Breast epithelium (tissue), 4 donors: Measurements from ENCODE around the gene RRAS. TPM values are rescaled to one million over a fixed set of nuclear protein-coding genes. Genes with fewer than 3 reads are reported as not detected.

Source experiments
- DNase-seq, 2 donors: peaks; one replicate each; pipeline ENCODE4 v3.0.0-alpha.2; 2019; ENCODE audit warnings: low spot score in 2 of 2
- H3K27ac ChIP-seq, 2 donors: fragments of 200-600 bp; sonication (generic) in 1 of 2; one replicate each; pipeline ENCODE4 v1.5.1; 2016 to 2019; ENCODE audit warnings: mild to moderate bottlenecking in 1 of 2
- H3K27me3 ChIP-seq, 2 donors: fragments of 200-600 bp; sonication (generic) in 1 of 2; one replicate each; pipeline versions ENCODE4 v1.5.1 to v1.6.0; 2017 to 2019; ENCODE audit warnings: control low read depth in 1 of 2, mild to moderate bottlenecking in 1 of 2
- H3K36me3 ChIP-seq: fragments of 200-600 bp; one replicate; pipeline ENCODE4 v1.5.1; 2019
- H3K4me1 ChIP-seq, 2 donors: fragments of 200-600 bp; sonication (generic); one replicate each; pipeline ENCODE4 v1.5.1; 2016 to 2019; ENCODE audit warnings: control low read depth in 1 of 2
- H3K4me3 ChIP-seq, 3 donors: fragments of 200-600 bp; sonication (generic); 1 replicate in 2 of 3; 2 replicates in 1 of 3; pipeline ENCODE4 v1.5.1; 2016 to 2019; ENCODE audit warnings: mild to moderate bottlenecking in 3 of 3, moderate library complexity in 2 of 3
- H3K9me3 ChIP-seq, 2 donors: fragments of 200-600 bp; sonication (generic) in 1 of 2; one replicate each; pipeline ENCODE4 v1.5.1; 2016 to 2019; ENCODE audit warnings: control low read depth in 1 of 2
- POLR2A ChIP-seq: fragments of 450-650 bp; IDR thresholded peaks from one replicate; pipeline ENCODE4 v1.6.1; 2016; ENCODE audit warnings: antibody characterized with exemption, mild to moderate bottlenecking, moderate library complexity
- POLR2AphosphoS5 ChIP-seq, 3 donors: sonication (generic); formaldehyde crosslinking; IDR thresholded peaks; one replicate each; pipeline ENCODE4 v1.6.1; 2017; ENCODE audit warnings: antibody characterized with exemption in 3 of 3
- intact Hi-C: fragments of 100-400 bp; cut with DNase I; formaldehyde crosslinking; loops from one replicate; pipeline ENCODE4 v1.15.1; 2023; ENCODE audit warnings: low total_unique reads
- total RNA-seq, 3 donors: library from RNA; depleted of rRNA; stranded (reverse); fragments of >200 nt; gene quantifications; one replicate each; pipeline ENCODE4 v1.1.0, GENCODE V29; 2016
- TF ChIP-seq, protein P1 (sequence below), 3 donors: fragments of 450-650 bp; IDR thresholded peaks; one replicate each; pipeline ENCODE4 v1.5.1; 2016 to 2017; ENCODE audit warnings: antibody characterized with exemption in 3 of 3, mild to moderate bottlenecking in 3 of 3, moderate library complexity in 3 of 3

Gene RRAS
- total RNA-seq, 3 donors from 2014 or later, result 34.8 to 114 (median 41.0) TPM

DNA sequence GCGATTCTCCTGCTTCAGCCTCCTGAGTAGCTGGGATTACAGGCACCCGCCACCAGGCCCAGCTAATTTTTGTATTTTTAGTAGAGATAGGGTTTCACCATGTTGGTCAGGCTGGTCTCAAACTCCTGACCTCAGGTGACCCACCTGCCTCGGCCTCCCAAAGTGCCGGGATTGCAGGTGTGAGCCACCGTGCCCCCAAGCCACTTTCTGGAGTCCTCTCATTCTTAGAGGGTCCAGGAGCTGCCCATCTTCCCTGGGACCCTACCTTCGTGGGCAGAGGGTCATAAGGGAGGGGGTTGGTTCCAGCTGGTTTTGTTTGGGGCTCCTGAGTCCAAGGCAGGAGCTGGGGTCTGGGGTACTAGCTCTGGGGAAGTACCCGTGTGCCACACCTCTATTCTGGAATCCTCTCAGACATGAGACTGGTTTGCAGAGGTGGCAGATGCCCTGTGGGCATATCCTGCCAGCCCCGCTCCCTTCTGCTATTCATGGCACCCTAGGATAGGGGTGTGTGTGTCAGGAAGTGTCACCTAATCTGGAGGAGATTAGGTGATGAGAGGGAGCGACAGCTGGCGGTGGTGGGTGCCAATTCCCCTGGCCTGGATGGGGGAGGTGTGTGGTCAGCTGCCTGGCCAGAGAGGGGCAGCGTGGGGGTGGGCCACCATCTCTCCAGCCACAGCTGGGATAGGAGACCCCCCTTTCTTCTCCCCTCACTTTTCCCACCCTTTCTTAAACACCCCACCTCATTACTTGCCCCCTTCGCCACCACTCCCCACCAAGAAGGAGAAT, 39.2 kb upstream of the RRAS start:
- H3K4me3 ChIP-seq, result no peak overlapping the region
- no peaks in the 10 kb centered on the region for H3K9me3 ChIP-seq
- H3K27me3 ChIP-seq, result no peaks in the 10 kb centered on the region
- DNase-seq, result no peak
- intact Hi-C loops, result no loop called here
- TF ChIP-seq POLR2AphosphoS5 (IDR thresholded peaks at IDR 0.05) (no peak), POLR2A (no peak)
- TF ChIP-seq, protein P1, sequence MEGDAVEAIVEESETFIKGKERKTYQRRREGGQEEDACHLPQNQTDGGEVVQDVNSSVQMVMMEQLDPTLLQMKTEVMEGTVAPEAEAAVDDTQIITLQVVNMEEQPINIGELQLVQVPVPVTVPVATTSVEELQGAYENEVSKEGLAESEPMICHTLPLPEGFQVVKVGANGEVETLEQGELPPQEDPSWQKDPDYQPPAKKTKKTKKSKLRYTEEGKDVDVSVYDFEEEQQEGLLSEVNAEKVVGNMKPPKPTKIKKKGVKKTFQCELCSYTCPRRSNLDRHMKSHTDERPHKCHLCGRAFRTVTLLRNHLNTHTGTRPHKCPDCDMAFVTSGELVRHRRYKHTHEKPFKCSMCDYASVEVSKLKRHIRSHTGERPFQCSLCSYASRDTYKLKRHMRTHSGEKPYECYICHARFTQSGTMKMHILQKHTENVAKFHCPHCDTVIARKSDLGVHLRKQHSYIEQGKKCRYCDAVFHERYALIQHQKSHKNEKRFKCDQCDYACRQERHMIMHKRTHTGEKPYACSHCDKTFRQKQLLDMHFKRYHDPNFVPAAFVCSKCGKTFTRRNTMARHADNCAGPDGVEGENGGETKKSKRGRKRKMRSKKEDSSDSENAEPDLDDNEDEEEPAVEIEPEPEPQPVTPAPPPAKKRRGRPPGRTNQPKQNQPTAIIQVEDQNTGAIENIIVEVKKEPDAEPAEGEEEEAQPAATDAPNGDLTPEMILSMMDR (IDR thresholded peaks at IDR 0.05), result no peak
- no peaks in the 10 kb centered on the region for H3K36me3 ChIP-seq
- peak overlapping the region; percentile 60 to 72 for H3K27ac ChIP-seq
- peaks cover 11 to 12% of the 10 kb centered on the region in 2 donors for H3K4me1 ChIP-seq

- no peak for TF ChIP-seq POLR2AphosphoS5 (IDR thresholded peaks at IDR 0.05)
- TF ChIP-seq, protein P1 (IDR thresholded peaks at IDR 0.05), result peak; percentile 62 to 74 (median 67)
- intact Hi-C loops, result no loop called here
- peak overlapping the region; percentile 89 to 96 for H3K27ac ChIP-seq
- peaks cover 11 to 12% of the 10 kb centered on the region in 2 donors for H3K4me1 ChIP-seq
- H3K9me3 ChIP-seq, result no peaks in the 10 kb centered on the region
- no peaks in the 10 kb centered on the region for H3K36me3 ChIP-seq
- DNase-seq, result peak; percentile 66 to 72
- peak overlapping the region; percentile 64 to 98 (median 84) for H3K4me3 ChIP-seq
- no peaks in the 10 kb centered on the region for H3K27me3 ChIP-seq
These were observed 38.1 kb upstream of the RRAS start for GRCh38 chr19:49677901-49678674.

GRCh38 chr19:49677231-49677900, 37.4 kb upstream of the RRAS start, which contains the start of gene PRMT1:
PRMT1 (plus strand) TSS chr19:49677271; CDS start chr19:49677281, 10 bp downstream.
- TF ChIP-seq POLR2AphosphoS5 (IDR thresholded peaks at IDR 0.05) (peak; percentile 69 to 82 (median 78)), POLR2A (peak; percentile 94)
- TF ChIP-seq, protein P1 (IDR thresholded peaks at IDR 0.05), result peak in 1 of 3 donors; percentile 14
- intact Hi-C loops, result no loop called here

GRCh38 chr19:49676784-49677230, 36.9 kb upstream of the RRAS start:
- Histone ChIP-seq H3K36me3 (no peaks in the 10 kb centered on the region), H3K27me3 (no peaks in the 10 kb centered on the region), H3K4me1 (peaks cover 12 to 15% of the 10 kb centered on the region in 2 donors), H3K4me3 (peak overlapping the region; percentile 64 to 98 (median 84)), H3K27ac (peak overlapping the region; percentile 89 to 96), H3K9me3 (no peaks in the 10 kb centered on the region)
- intact Hi-C loops, result no loop called here
- TF ChIP-seq, protein P1 (IDR thresholded peaks at IDR 0.05), result no peak
- no peak for TF ChIP-seq POLR2A
- TF ChIP-seq POLR2AphosphoS5 (IDR thresholded peaks at IDR 0.05), result no peak
- peak; percentile 100 for DNase-seq

More at GRCh38 chr19:49677231-49677900, 37.4 kb upstream of the RRAS start, which contains the start of gene PRMT1:
- Histone ChIP-seq H3K9me3 (no peaks in the 10 kb centered on the region), H3K4me3 (peak within 1 kb of the TSS; percentile 64 to 98 (median 84)), H3K27me3 (no peaks in the 10 kb centered on the region), H3K27ac (peak within 1 kb of the TSS; percentile 95 to 96), H3K36me3 (no peaks in the 10 kb centered on the region), H3K4me1 (peaks cover 11 to 12% of the 10 kb centered on the region in 2 donors)
- no peak for DNase-seq
